ELR (cell line): ENCODE measurements around the gene SPATA2L.
"Not testable (repeated sequence)": the region's sequence is repeated elsewhere in the genome, so short reads cannot be mapped to it uniquely, and the experiment has no call there.

Experiments
- DNase-seq: peaks from one replicate; pipeline ENCODE4 v3.0.0-alpha.2; 2015; ENCODE audit warnings: low read depth

SPATA2L gene

DNA sequence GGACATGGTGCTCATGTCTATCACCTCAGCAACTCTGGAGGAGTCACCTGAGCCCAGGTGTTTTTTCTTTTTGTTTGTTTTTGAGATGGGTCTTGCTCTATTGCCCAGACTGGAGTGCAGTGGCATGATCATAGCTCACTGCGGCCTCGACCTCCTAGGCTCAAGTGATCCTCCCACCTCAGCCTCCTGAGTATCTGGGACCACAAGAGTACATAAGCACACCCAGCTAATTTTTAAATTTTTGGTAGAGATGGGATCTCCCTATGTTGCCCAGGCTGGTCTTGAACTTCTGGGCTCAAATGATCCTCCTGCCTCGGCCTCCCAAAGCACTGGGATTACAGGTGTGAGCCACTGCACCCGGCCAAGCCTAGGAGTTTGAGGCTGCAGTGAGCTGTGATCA lies 11.9 kb downstream of the SPATA2L start:
- not testable (repeated sequence) for DNase-seq

DNA sequence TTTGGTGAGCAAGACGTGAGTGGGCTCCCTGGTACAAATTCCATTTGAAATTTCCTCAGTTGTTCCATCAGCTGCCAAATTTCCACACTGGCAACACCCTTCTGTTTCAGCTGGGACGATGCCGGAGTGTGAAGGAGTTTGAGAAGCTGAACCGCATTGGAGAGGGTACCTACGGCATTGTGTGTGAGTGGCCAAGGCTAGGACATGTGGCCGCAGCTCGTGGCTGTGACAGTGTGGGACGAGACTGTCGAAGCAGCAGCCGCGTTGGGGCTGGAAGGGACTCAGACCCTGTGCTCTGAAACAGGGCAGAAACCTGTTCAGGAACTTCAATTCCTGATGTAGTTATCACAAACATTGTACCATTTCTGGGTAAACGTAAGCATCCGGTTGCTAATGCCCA lies 12.4 kb downstream of the SPATA2L start:
- DNase-seq: no peak

DNA sequence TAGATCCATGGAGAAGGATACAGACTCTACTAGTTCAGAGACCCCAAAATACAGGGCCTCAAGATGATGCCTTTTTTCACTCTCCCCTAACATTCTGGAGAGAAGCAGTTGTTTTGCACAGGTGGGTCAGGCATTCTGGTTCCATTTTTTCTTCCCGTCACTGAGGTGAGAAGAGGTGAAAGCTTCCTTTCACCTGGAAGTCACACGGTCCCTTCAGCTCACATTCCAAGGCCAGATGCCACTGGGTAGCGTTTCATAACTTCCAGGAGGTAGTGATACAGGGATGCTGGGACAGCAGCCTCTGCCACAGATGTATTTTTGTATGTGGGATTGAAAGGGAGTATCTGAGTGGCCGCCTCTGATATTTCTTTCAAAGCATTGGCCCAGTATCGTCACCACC lies 13.1 kb downstream of the SPATA2L start:
- DNase-seq: no peak

DNA sequence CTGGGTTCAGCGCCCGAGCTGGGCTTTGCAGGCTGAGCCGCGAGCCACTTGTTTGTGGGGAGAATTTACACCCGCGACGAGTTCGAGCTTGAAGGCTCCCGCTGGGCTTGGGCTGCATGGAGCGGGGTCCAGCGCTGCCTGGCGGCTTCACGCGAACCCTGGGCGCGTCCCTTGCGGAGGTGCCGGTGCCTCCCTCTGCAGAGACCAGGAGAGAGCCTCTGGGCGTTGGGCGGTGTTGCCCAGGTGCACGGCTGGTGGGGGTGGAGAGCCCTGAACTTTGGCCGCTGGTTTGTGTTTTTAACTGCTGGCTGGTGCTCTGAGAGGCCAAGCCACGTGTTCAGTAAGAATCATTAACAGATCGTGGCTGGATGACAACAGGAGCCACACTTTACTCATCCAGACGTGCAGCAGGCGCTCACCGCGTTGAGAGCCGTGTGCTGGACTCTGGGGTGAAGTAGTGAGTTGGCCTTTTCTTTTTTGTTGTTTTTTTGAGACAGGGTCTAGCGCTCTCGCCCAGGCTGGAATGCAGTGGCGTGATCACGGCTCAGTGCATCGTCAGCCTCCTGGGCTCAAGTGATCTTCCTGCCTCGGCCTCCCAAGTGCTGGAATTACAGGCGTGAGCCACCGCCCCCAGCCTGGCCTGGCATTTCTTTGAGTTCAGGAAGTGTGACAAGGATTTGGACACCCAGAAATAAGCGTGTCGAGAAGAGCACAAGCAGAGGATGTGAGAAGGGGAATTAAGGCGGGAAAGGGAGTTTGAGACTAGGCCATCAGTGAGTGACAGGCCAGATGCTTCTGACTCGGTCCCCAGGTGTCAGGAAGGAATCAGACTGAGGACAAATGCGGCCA lies 14.2 kb downstream of the SPATA2L start:
- peak; percentile 68 for DNase-seq

DNA sequence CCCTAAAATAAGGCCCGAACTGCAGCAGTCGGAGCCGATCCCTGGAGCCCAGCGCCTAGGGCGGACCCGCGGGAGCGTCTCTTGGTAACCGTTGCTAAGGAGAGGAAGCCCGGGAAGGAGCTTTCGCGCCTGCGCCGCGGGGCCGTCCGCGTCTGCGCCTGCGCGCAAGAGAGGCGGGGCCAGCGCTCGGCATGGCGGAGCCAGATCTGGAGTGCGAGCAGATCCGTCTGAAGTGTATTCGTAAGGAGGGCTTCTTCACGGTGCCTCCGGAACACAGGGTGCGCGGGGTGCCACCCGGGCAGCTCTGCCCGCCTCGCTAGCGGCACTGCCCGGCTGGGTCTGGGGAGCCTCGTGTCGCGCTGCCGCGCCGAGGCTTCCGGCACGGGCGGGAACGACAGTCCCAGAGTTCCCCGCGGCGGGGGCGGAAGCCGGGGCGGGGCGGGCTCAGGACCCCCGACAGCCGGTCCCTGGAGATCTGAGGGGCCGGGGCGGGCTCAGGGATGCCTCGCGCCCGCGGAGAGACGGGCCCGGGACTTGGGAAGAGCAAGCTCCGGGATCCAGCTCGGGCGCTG lies 14.9 kb downstream of the SPATA2L start, which contains the start of gene CDK10:
CDK10 (plus strand) TSS at position 170 of the 572 bp plus-strand sequence; CDS start at position 192, 22 bp downstream.
- peak; percentile 94 for DNase-seq

DNA sequence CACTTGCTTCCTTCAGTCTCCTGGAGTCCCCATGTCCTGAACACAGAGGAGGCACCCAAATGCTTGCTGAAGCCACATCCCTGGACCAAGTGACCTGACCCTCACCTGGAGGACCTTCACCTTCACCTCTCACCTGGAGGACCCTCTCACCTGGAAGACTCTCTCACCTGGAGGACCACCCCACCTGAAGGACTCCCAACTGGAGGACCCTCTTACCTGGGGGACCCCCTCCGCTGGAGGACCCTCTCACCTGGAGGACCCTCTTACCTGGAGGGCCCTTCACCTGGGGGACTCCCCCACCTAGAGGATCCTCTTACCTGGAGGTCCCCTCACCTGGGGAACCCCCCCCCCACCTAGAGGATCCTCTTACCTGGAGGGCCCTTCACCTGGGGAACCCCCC lies 15.6 kb downstream of the SPATA2L start:
- DNase-seq: no peak

- DNase-seq: peak; percentile 55
Observed at GRCh38 chr16:89678258-89678657, 23.2 kb downstream of the SPATA2L start.

DNA sequence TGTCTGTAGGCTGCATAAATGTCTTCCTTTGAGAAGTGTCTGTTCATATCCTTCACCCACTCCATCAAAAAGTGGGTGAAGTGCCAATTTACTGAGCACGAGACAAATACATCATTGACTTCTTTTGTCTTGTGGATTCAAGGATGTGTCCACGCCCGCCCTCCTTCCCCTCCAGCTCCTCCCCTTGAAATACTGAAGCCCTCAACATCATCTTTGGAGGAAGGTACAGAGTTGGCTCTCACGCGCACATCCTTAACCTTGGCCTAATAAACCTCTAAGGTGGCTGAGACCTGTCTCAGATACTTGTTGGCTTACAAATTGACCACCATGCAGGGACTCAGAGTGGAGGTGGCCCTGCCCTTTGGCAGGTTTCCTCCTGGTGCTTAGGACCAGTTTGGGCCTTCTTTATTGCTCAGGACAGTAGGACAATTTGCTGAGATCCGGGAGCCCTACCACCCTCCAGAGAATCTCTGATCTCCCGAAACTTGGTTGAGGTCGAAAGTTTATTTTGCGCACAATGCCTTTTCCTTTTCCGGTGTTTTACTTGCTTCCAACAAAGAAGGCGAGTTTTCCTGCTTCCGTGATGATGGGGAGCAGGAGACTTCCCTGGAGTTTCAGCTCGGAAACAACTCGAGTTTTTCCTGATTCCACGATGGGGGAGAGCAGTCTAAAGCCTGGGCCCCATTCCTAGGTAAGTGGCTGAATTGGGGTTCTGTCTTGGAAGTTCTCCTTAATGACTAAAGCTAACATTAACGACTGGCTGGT lies 29.1 kb downstream of the SPATA2L start:
- no peak for DNase-seq

DNA sequence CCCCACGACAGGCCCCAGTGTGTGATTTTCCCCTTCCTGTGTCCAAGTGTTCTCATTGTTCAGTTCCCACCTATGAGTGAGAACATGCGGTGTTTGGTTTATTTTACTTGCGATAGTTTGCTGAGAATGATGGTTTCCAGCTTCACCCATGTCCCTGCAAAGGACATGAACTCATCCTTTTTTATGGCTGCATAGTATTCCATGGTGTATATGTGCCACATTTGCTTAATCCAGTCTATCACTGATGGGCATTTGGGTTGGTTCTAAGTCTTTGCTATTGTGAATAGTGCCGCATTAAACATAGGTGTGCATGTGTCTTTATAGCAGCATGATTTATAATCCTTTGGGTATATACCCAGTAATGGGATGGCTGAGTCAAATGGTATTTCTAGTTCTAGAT lies 29.9 kb downstream of the SPATA2L start:
- not testable (repeated sequence) for DNase-seq

DNA sequence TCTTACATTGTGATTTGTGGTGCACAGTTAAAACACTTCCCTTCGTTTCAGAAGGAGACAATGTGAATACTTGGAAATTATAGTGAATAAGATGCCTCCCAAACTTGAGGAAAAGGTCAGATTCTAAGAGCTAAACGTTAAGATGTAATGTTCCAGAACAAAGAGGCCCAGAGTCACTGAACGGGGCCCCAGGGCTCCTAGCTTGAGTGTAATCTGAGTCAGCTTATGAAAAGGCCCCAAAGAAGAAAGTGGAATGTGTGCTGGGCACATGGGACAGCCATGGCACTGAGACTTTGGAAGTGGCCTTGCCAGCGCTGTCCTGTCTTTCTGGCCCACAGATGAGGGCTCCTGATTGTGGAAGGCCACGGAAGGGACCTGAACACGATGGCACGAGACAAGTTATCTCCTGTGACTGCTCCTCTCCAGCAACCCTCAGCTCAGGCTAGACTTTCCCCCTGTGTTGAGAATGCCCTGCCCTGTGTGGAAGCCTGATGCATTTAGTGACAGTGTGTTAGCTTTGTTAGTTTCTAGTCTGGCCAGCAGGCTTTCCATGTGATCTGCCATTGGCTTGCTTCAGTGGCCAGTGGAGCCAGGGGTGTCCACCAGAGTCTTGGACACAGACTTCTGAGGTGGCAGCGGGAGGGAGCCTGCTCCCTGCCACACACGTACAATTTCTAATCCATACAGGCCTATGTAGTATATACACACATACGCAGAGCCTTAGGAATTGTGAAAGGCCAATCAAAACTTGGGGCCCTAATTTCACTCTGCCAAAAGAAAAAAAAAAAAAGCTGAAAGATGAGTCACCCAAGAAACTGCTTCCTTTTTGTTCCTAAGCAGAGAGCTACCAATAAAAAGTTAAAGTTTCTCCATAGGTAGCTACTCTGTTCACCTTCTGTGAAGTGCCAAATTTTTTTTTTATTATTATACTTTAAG lies 30.7 kb downstream of the SPATA2L start:
- DNase-seq: peak; percentile 62

- no peak for DNase-seq
Observed at GRCh38 chr16:89669755-89670154, 31.8 kb downstream of the SPATA2L start.

- DNase-seq: no peak
Observed at GRCh38 chr16:89668790-89669158, 32.7 kb downstream of the SPATA2L start.

GRCh38 chr16:89667633-89668032 lies 33.9 kb downstream of the SPATA2L start:
- no peak for DNase-seq

- DNase-seq: peak; percentile 54
Observed at GRCh38 chr16:89667000-89667399, 34.5 kb downstream of the SPATA2L start.

GRCh38 chr16:89664238-89664637 lies 37.3 kb downstream of the SPATA2L start:
- DNase-seq: not testable (repeated sequence)

- no peak for DNase-seq
Observed at GRCh38 chr16:89661215-89661614, 40.3 kb downstream of the SPATA2L start.

DNA sequence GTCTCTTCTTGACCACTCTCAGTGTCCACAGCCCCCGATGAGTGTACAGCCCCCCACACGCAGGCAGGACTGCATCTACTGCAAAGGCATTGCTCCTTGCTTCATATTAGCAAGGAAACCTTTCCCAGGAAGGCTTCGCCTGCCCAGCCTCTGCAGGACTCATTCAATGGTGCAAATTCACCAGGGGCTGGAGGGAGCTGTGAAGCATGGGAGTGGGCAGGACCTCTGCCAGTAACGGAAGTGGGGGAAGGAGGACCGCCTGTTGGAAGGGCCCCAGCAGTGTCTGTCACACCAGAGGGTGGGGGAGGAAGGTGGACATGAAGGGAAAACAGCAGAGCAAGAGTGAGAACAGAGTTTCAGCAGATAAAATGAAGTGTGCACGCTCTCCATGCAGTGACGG lies 41.4 kb downstream of the SPATA2L start:
- DNase-seq: no peak

GRCh38 chr16:89658221-89658879 lies 43.2 kb downstream of the SPATA2L start:
- peak; percentile 50 for DNase-seq

DNA sequence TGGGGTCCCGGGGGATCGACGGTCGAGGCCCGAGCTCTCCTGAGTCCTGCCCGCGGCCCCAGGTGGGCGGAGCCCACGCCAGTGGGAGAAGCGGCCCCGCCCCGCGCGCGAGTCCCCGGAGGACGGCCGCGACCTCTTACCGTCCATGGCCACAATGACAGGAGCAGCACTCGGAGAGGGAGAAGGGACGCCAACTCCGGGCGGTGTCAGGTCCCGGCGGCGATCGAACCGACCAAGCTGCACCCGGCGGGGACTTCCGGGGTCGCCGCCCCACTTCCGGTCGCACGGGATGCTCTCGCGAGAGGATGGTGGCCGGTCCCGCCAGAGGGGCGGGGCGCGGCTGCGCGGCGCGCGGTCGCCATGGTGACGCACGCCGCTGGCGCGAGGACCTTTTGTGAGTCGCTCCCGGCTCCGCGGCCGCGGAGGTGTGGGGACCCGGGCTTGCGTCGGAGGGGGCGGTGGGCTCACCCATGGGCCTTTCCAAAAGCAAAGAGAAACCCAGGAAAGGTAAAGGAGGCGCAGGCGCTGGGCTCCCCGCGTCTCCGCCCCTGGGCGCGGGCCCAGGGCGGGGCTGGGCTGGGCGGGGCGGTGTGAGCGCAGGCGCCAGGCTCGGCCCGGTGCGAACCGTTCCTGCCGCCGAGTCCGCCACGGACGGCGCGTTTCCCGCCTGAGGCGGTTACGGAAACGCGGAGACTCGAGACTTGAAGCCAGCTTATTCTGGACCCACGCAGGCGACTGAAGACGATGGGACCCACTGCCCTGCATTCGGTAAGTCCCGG lies 43.9 kb downstream of the SPATA2L start, which contains the start of the genes CHMP1A and SPATA33:
CHMP1A (minus strand) TSS at position 267 of the 779 bp plus-strand sequence; CDS start at position 147, 120 bp downstream.
SPATA33 (plus strand) TSS at position 395 of the 779 bp plus-strand sequence; CDS start at position 471, 76 bp downstream.
- peak; percentile 91 for DNase-seq
